Fibroblast of lung (primary cell): ENCODE results near the gene SHANK3.

ENCODE experiments used
- CTCF ChIP-seq, 2 donors: IDR thresholded peaks in 1 of 2; conservative IDR thresholded peaks in 1 of 2; 1 replicate in 1 of 2; 2 replicates in 1 of 2; pipeline ENCODE4 v1.5.1; 2011 to 2012; ENCODE audit warnings: low read length in 2 of 2, control low read depth in 1 of 2, inconsistent platforms in 1 of 2, low read depth in 1 of 2, mild to moderate bottlenecking in 1 of 2
- EZH2 ChIP-seq: IDR thresholded peaks from 2 replicates; pipeline ENCODE4 v1.5.1; 2012; ENCODE audit warnings: low read length, control low read depth, mild to moderate bottlenecking; ENCODE audit errors: missing control alignments

DNA sequence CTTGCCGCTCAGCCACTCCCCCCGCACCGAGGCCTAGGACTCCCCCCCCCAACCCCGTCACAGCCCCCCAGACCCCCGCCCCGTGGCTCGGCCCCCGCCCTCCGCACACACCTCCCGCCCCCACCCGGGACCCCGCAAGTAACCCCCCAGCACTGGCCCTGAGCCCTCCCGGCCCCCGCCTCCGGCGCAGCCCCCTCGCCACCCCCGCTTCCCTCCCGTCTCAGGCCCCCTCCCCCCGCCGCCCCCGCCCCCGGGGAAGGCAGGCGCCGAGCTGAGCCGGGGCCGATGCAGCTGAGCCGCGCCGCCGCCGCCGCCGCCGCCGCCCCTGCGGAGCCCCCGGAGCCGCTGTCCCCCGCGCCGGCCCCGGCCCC is 1.5 kb downstream of the SHANK3 start:
- TF ChIP-seq CTCF (conservative IDR thresholded peaks at IDR 0.05 in 1 of 2, IDR thresholded peaks at IDR 0.05 in 1 of 2; ENCODE audit: low read depth in 1 of 2, low read length in 2 of 2) (no peak), EZH2 (no peak)
